Peyer's patch (tissue), 4 donors: ENCODE data around the gene ENTPD1. TPM values are rescaled to one million over a fixed set of nuclear protein-coding genes. Genes with fewer than 3 reads are reported as not detected.

Experiments used
- DNase-seq, 3 donors: peaks; one replicate each; pipeline ENCODE4 v3.0.0-alpha.2; 2017 to 2019
- H3K27ac ChIP-seq, 4 donors: fragments of 200-600 bp; sonication (generic); one replicate each; pipeline ENCODE4 v1.5.1; 2016 to 2019
- H3K27me3 ChIP-seq, 2 donors: fragments of 200-600 bp; sonication (generic); one replicate each; pipeline ENCODE4 v1.5.1; 2019
- H3K36me3 ChIP-seq, 3 donors: fragments of 200-600 bp; sonication (generic); one replicate each; pipeline ENCODE4 v1.5.1; 2016 to 2019
- H3K4me1 ChIP-seq, 4 donors: fragments of 200-600 bp; sonication (generic); one replicate each; pipeline ENCODE4 v1.5.1; 2016 to 2019
- H3K4me3 ChIP-seq, 4 donors: fragments of 200-600 bp; sonication (generic); 1 replicate in 3 of 4; 2 replicates in 1 of 4; pipeline ENCODE4 v1.5.1; 2016 to 2019; ENCODE audit warnings: mild to moderate bottlenecking in 1 of 4
- H3K9me3 ChIP-seq, 4 donors: fragments of 200-600 bp; sonication (generic); one replicate each; pipeline ENCODE4 v1.5.1; 2016 to 2019; ENCODE audit warnings: mild to moderate bottlenecking in 1 of 4
- CTCF ChIP-seq, 6 experiments: fragments of 450-650 bp in 4 of 6; fragments of 200-600 bp in 2 of 6; sonication (generic) in 1 of 6; IDR thresholded peaks; one replicate each; pipeline ENCODE4 v1.5.1; 2017 to 2019; ENCODE audit warnings: antibody characterized with exemption in 6 of 6, mild to moderate bottlenecking in 3 of 6, moderate library complexity in 1 of 6
- POLR2A ChIP-seq, 2 donors: fragments of 450-650 bp; IDR thresholded peaks; one replicate each; pipeline ENCODE4 v1.5.1; 2017; ENCODE audit warnings: antibody characterized with exemption in 2 of 2, mild to moderate bottlenecking in 2 of 2, moderate library complexity in 2 of 2
- total RNA-seq, 4 donors: library from RNA; depleted of rRNA; stranded (reverse); fragments of >200 nt; gene quantifications; one replicate each; pipeline ENCODE4 v1.1.0, GENCODE V29; 2016

Gene ENTPD1
- total RNA-seq, 4 donors from 2014 or later: 5.8 to 73.4 (median 16.8) TPM

- no peak for TF ChIP-seq POLR2A (IDR thresholded peaks at IDR 0.05)
- TF ChIP-seq CTCF (IDR thresholded peaks at IDR 0.05): no peak
- H3K9me3 ChIP-seq: no peaks in the 10 kb centered on the region
- no peak overlapping the region for H3K4me3 ChIP-seq
- H3K27me3 ChIP-seq: no peaks in the 10 kb centered on the region
- H3K36me3 ChIP-seq: peaks cover 0 to 6% (median 0%) of the 10 kb centered on the region in 3 donors
- no peak for DNase-seq
- H3K4me1 ChIP-seq: no peaks in the 10 kb centered on the region
- no peak overlapping the region for H3K27ac ChIP-seq
These were observed 92.9 kb downstream of the ENTPD1 start for GRCh38 chr10:95848841-95849240.

GRCh38 chr10:95850791-95851190, 94.8 kb downstream of the ENTPD1 start:
- peaks cover 0 to 6% (median 0%) of the 10 kb centered on the region in 3 donors for H3K36me3 ChIP-seq
- H3K9me3 ChIP-seq: no peaks in the 10 kb centered on the region
- TF ChIP-seq POLR2A (IDR thresholded peaks at IDR 0.05) (no peak), CTCF (IDR thresholded peaks at IDR 0.05) (no peak)
- H3K27ac ChIP-seq: no peak overlapping the region
- no peak overlapping the region for H3K4me3 ChIP-seq
- H3K27me3 ChIP-seq: no peaks in the 10 kb centered on the region
- no peak for DNase-seq
- H3K4me1 ChIP-seq: no peaks in the 10 kb centered on the region

- H3K27ac ChIP-seq: no peak overlapping the region
These were observed 104.4 kb downstream of the ENTPD1 start for GRCh38 chr10:95860166-95860940.

GRCh38 chr10:95861386-95861785, 105.4 kb downstream of the ENTPD1 start:
- no peaks in the 10 kb centered on the region for H3K27me3 ChIP-seq
- TF ChIP-seq CTCF (IDR thresholded peaks at IDR 0.05): no peak
- no peak for TF ChIP-seq POLR2A (IDR thresholded peaks at IDR 0.05)
- DNase-seq: no peak
- no peaks in the 10 kb centered on the region for H3K4me1 ChIP-seq
- no peaks in the 10 kb centered on the region for H3K36me3 ChIP-seq
- H3K27ac ChIP-seq: no peak overlapping the region
- H3K9me3 ChIP-seq: no peaks in the 10 kb centered on the region
- no peak overlapping the region for H3K4me3 ChIP-seq

More at GRCh38 chr10:95860166-95860940, 104.4 kb downstream of the ENTPD1 start:
- H3K4me1 ChIP-seq: no peaks in the 10 kb centered on the region
- H3K27me3 ChIP-seq: no peaks in the 10 kb centered on the region
- no peaks in the 10 kb centered on the region for H3K9me3 ChIP-seq
- H3K4me3 ChIP-seq: no peak overlapping the region
- no peak for TF ChIP-seq POLR2A (IDR thresholded peaks at IDR 0.05)
- TF ChIP-seq CTCF (IDR thresholded peaks at IDR 0.05): no peak
- no peaks in the 10 kb centered on the region for H3K36me3 ChIP-seq
- no peak for DNase-seq

- H3K4me1 ChIP-seq: no peaks in the 10 kb centered on the region
- peak in 2 of 3 donors; percentile 29 to 61 for DNase-seq
These were observed 109.2 kb downstream of the ENTPD1 start for GRCh38 chr10:95864906-95865813.

More at GRCh38 chr10:95864906-95865813, 109.2 kb downstream of the ENTPD1 start:
- Histone ChIP-seq H3K36me3 (no peaks in the 10 kb centered on the region), H3K9me3 (no peaks in the 10 kb centered on the region), H3K27me3 (no peaks in the 10 kb centered on the region), H3K27ac (peak overlapping the region in 2 of 4 donors; percentile 10 to 43), H3K4me3 (no peak overlapping the region)
- TF ChIP-seq POLR2A (IDR thresholded peaks at IDR 0.05): no peak
- TF ChIP-seq CTCF (IDR thresholded peaks at IDR 0.05): peak in 5 of 6 experiments; percentile 36 to 61 (median 52)
